ENCODE data around the gene APOBEC3G.

- TF ChIP-seq CTCF (IDR thresholded peaks at IDR 0.05; ENCODE audit: low read depth, low read length) (no peak), POLR2A (IDR thresholded peaks at IDR 0.05; ENCODE audit: extremely low read depth, insufficient read length) (no peak)
These were observed 21.0 kb downstream of the APOBEC3G start for GRCh38 chr22:39098026-39098425.

Measured in NB4 (cell line).